HG02610 (cell line): ENCODE results near the gene SULT1B1.

Experiments
- ATAC-seq: cut with Tn5 transposase; IDR thresholded peaks from one replicate; pipeline ENCODE4 v1.9.1; 2021; ENCODE audit warnings: mild to moderate bottlenecking, moderate library complexity; ENCODE audit not compliant: unreplicated experiment

The SULT1B1 gene

DNA sequence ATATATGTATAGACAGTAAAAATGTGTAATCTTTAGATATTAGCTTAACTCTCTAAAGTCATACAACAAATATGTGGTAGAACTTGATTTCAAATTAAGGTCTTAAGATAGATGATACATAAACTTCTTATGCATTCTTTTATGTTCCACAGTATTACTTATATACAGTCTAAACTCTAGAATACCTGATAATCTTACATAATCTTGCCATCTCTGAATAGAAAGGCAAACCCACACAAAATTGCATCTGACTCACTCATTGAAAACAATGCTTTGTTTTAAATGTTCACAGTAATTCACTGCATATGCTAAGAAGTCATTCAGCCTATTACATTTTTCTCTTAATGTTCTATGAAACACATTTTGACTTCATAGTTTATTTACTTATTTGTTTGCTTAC, 10.1 kb downstream of the SULT1B1 start:
- ATAC-seq = no peak

DNA sequence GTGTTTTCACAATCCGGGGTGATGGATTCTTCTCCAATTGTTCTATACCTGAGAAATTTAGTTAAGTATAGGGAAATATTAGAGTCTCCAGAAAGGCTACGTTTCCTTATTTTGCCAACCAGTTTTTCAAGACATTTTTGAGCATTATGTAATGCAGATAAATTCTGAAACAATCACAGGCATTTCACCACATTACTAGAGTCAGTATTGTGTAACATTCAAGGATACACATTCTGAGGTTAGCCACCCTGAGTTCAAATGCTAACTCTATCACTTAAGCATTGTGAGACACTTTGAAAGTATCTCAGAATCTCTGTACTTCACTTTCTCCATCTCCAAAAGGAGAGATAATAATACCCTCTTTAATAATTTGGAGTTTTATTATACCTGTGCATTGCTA, 10.6 kb downstream of the SULT1B1 start:
- ATAC-seq = no peak

DNA sequence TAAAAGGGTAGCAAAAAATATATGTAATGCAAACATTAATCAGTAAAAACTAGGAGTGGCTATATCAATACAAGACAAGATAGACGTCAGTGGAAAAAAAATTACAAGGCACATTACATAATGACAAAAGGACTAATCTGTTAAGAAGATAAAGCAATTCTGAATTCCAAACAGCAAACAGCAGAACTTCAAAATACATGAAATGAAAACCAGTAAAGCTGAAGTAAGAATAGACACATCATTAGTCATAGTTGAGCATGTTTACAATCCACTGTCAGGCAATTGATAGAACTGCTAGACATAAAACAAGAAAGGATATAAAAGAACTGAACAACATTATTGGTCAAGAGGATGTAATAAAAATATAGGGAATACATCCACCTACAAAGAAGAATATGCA, 12.2 kb downstream of the SULT1B1 start:
- ATAC-seq = no peak

DNA sequence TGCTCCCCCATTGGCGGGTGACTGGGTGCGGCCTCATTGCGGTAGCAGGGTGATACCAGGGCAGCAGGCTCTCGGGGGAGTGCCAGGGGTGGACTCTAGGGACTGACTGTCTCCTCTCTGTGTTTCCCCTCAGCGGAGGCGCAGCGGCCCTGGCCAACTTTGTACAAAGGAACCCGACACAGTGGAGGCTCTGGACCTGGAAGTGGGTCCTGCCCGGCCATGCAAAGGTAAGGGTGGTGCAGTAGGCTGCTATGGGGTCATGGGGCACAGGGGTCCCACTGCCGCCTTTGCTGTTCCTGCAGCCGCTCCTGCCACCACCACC, 16.3 kb downstream of the SULT1B1 start:
- no peak for ATAC-seq

DNA sequence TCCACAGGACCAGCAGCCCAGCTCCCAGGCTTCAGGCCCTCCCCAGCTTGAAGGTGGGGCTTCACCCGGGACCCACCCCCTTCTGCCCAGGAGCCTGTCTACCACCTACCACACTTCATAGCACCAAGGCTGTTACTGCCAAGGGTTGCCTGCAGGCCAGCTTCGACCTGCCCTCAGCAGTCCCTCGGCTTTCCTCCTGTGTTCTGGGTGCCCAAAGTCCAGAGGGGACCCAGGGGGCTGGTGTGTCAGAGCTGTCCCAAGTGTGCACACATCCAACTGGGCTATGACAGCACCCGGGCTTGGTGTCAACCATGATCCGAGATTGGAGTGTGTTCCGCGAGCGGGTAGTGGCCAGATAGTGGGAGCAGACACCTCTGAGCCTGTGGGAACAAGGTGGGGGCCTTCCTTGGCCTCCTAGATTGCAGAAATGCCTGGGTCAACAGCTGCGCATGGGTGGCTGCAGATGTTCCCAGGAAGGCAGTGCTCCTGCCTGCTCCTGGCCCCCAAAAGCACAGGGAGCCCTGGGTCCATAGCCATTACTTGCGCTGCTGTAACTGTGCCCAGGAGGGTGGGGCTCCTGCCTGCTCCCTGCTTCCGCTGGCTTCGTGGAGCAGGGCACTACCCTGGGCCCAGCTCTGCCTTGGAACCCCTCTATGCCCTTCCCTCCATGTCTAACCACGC, 16.8 kb downstream of the SULT1B1 start:
- no peak for ATAC-seq

DNA sequence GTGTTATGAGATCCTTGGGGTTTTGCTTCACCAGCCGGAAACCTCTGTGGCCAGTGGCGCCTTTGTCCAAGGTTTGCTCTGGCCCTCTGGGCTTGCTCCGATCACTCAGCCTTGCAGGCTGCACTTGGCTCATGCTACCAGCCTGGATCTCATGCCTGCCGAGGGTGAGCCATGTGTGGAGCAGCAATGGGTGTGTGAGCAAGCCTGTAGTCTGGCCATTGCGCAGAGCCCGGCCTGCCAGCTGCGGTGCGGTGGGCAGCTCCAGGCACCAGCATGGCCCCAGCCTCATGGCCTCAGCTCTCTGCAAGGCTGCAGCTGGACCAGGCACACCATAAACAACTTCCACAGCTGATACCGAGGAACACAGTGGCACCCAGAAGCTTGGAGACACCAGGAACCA, 17.8 kb downstream of the SULT1B1 start:
- ATAC-seq = no peak

DNA sequence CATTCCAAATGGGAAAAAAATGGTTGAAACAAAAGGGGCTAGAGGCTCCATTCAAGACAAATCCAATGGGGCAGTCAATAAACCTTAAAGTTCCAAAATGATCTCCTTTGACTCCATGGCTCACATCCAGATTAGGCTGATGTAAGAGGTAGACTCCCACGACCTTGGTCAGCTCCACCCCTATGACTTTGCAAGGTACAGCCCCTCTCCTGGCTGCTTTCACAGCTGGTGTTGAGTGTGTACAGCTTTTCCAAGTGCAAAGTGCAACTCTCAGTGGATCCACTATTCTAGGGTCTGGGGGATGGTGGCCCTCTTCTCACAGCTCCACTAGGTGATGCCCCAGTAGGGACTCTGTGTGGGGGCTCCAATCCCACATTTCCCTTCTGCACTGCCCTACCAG, 21.5 kb downstream of the SULT1B1 start:
- no peak for ATAC-seq

DNA sequence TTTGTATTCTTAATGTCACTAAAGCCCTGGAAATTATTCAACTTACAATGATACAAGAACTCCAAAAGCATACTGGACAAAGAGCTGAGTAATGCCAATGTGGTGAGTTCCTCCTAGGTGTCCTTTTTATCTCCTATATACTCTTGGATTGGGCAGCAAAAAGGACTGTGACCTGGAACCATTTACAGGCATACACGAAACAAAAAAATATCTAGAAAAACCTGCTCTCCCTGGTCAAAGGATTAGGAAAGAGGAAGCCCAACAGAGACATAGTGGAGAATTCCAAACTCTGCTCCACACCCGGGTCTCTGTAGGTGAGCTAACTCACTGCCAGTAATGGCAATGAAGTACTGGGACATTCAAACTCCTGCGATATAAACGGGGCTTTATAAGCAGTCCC, 25.3 kb downstream of the SULT1B1 start:
- no peak for ATAC-seq

DNA sequence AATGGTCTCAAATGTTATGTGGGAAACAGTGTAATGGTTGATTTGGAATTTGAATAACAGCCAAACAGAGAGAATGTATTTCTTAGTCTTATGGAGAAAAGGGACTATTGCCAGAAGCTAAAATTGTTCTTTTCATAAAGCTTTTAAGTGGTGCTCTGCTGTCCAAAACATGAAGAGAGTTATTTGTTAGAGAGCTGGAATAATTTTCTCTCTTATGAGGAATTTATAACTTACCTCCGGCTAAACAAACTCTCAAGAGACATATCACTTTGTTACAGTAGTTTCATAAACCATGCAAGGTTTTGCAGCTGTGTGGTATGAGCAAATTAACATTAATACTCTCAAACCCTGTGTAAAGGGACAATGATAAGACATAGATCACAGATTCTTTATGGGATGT, 28.6 kb downstream of the SULT1B1 start:
- no peak for ATAC-seq

DNA sequence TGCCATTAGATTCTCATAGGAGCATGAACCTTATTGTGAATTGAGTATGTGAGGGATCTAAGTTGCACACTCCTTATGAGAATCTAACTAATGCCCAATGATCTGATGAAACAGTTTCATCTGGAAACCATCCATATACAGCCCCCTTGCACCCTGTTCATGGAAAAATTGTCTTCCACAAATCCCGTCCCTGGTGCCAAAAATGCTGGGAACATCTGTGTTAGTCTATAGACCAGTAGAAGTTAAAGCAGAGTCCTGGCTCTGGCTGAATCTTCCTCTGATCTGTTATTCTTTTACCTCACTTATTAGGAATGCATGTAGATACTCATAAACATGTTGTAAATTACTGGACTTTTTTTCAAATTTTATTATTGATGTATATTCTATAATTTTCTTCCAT, 29.2 kb downstream of the SULT1B1 start:
- ATAC-seq = no peak

DNA sequence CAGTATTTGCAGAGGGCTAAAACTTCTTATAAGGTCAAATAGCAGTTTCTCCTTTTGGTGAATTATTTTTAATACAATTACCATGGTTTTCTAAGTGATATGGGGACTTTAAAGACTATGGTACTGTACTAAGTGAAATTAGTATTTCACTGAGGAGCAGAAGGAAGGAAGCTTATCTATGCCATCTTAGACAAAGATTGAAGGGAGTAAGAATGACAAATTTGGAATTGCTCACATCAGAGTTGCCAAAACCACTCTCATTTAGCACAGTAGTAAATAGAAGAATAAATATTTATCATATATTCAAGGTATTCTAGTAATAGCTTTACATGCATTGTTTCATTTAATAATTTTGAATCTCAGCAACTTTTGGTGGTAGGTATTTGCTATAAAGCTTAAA, 30.4 kb downstream of the SULT1B1 start:
- no peak for ATAC-seq

DNA sequence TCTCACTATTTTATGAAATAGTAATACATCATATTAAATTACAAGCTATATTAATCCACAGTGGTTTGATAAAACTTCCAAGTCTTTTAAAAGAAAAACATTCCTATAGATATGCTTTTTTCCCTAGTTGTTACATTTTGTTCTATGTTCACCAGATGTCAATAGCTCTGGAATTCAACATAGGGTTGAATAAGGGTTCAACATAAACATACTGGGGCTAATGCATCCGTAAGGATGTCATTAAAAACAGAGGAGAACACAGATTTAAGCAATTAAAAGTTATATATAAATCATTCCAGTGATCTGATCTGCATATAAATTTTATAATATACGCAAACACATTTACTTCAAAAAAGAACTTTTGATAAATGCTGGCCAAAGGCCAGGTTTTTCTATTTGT, 32.5 kb downstream of the SULT1B1 start:
- ATAC-seq = no peak

DNA sequence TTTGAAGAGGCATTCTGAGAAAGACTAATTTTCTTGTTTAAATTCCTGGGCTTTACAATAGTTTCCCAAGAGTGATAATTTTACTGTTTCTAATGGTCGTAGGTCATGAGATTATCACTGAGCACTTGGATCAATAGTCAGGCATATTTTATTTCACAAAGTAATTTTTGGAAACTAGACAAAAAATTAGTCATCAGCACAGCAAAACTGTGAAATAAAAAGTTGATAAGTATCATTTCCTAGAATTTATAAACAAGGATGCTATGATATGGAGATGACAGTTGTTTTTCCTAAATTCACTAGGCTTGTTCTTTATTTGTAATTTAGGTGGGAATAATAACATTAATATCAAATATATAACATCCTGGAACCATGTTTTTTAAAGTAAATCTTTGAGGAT, 33.0 kb downstream of the SULT1B1 start:
- no peak for ATAC-seq

DNA sequence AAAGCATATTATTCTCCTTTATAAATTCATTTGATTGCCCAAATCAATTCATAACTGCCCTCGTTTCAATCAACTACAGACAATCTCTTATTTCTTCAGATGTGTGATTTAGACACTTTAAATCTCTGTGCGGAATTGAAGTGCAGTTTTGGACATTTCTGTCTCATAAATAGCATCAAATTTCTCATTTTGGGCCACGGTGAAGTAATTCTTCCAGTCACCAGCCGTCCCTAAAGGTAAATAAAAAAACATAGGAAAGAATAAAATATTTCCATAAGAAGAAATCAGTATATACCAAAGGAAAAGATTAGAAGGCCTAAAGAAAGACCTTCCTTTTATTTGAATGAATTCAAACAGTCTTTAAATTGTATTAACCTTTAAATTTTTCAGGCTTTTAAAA, 33.4 kb downstream of the SULT1B1 start:
- no peak for ATAC-seq

DNA sequence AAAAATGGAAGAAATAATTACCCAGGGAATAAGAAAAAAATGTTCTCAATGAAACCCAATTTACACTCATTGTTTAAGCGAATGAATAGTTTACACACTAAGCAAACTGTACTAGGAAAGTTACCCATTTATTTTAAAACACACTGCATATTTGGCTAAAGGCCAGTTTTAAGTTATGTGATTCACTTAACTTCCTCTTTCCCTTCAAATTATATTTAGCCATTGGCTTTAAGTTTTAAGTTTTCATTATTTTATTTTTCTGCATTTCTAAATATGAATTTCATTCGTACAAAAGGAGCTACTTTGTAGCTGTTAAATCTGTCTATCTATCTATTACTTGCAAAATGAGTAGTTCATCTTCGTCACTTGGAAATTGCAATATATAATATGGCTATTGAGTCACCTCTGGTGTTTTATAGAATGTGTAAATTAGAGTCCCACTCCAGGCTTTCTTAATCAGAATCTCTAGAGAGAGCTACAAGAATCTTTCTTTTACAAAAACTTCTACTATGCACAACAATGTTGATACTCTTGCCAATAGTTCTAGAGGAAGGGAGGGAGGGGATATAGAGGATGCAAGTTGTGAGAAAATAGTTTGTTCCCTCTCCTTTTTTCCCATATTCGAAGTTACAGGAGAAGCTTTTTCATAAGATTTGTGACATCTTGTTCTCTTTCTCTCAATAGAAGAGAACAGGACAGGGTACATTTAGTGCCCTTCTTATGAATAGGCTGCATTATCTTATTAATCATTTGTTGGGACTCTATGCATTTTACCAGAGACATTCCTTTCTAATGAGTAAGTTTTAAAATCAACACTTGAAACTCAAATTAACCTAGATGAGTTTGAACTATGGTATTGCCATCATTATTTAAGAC, 41.8 kb downstream of the SULT1B1 start:
- ATAC-seq = no peak

DNA sequence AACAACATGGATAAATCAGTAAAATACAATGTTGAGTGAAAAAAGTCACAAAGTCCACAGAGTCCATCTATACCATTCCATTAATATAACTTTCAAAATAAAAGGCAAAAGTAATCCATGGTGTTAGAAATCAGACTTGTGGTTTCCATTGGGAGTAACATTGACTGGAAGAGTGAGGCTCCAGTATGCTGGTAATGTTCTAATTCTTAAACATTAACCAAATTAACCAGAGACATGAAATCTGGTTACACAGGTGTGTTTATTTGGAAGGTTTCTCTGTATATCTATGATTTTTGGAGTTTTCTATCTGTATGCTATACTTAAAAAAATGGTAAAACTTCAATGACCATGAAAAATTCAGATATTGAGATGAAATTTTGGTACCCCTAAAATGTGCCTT, 42.6 kb downstream of the SULT1B1 start:
- ATAC-seq = no peak

DNA sequence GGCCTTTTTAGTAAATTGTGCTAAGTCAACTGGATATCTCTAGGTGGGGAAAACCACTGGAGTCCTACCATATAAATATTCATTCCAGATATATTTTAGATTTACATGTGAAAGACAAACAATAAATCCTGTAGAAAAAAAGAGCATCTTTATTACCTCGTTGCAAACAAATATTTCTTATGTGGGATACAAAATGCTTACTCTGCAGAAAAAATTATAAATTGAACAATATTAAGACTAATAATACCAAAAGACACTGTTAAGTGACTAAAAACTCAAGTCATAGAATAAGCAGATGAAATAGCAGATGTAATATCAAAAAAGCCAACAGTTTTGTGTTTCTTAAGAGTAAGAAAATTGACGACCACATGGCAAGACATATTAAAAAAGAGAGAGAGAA, 43.8 kb downstream of the SULT1B1 start:
- no peak for ATAC-seq

DNA sequence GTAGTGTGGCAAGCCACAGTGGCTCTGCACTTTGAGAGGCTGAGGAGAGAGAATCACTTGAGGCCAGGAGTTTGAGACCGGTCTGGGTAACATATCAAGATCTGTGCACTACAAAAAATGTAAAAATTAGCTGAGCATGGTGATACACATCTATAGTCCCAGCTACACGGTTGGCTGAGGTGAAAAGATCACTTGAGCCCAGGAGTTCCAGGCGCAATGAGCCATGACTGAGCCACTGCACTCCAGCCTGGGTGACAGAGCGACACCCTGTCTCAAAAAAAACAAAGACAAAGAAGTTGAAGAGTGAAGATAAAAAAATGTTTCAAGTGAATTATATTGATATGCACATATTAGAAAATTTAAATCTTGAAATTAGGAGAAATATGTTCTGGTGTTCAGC, 46.3 kb downstream of the SULT1B1 start:
- no peak for ATAC-seq

DNA sequence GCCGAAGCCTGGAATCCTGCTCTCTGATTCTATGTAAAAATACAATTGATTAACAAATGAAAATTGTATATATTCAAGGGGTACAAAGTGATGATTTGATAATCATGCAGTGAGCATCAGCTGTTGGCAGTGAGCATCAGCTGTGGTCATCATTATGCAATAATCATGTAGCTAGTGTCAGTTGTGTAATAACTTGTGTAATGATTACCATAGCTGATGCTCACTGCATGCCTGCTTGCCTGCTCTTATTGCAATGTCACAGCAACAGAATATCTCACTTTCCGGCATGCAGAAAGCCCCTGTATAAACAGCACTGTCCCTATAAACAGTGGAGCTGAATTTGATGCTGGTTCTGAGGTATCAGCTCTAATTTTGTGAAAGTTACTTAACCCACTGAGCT, 46.8 kb downstream of the SULT1B1 start:
- ATAC-seq = no peak

DNA sequence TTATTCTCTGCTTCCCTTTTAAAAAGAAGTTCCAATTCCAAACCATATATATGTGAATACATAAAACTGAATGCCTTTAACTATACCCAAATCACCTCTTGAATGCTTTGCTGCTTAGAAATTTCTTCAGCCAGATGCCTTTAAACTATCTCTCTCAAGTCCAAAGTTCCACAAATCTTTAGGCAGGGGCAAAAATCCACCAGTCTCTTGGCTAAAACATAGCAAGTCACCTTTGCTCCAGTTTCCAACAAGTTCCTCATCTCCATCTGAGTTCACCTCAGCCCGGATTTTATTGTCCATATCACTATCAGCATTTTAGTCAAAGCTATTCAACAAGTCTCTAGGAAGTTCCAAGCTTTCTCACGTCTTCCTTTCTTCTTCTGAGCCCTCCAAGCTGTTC, 49.8 kb downstream of the SULT1B1 start:
- ATAC-seq = no peak

DNA sequence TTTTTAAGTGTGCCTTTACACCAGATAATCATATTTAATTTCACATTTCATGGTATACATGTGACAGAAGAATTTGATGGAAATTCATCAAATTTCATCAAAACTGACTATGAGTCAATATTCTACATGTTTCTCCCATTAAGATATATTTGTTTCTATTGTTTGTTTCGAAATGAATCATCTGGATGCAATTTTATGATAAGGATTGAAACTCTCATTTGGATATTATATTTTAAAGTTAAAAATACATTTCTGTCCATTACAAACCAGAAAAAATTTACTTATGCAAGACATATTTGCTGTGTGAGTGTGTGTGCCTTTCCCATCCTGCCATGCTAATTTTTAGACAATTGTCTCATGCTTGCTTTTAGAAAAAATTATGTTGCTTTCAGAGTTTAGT, 52.2 kb downstream of the SULT1B1 start:
- ATAC-seq = no peak

DNA sequence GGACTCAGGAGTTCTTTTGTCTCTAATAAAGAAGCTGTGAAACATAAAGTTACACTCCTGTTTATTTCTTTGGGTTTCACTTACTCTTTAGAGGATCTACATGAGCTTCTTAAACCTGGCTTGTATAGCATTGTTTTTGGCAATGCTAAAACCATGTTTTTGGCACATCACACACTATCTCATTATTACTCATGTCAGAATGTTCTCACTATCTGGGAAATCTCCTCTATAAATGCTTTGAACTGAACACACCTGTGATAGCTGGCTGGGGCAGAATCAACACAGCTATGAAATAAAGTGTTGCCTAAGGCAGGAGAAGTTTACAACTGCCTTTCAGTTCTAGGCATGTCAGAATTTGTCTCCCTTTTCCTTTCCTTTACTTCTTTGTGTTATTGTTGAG, 52.6 kb downstream of the SULT1B1 start:
- ATAC-seq = no peak

DNA sequence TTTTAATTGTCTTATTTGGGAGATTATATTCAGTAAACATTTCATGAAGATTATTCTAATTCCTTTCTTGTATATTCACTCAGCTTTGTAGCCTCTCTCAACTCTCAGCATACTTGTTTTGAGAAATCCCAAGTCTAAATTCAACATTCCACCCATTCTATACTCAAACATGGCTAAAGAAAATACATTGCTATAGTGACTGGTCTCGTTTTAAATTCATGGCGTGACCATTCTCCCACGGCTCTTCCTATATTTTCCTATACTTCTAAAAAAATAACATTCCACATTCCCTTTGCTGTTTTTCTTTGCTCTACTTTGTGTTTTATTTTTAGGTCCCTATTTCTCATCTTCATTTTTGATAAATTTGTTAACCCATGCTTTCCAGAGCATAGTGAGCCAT, 58.2 kb downstream of the SULT1B1 start:
- no peak for ATAC-seq
